PFSK-1 (cell line): ENCODE data around the gene GGA3.

Experiments
- POLR2AphosphoS5 ChIP-seq: IDR thresholded peaks from 2 replicates; pipeline ENCODE4 v1.6.1; 2012; ENCODE audit warnings: low read depth, mild to moderate bottlenecking, control low read depth, low read length, moderate library complexity
- SIN3A ChIP-seq: IDR thresholded peaks from 2 replicates; pipeline ENCODE4 v1.6.1; 2012; ENCODE audit warnings: mild to moderate bottlenecking, low read length, moderate library complexity, borderline replicate concordance; ENCODE audit not compliant: insufficient read depth
- TAF1 ChIP-seq: IDR thresholded peaks from 2 replicates; pipeline ENCODE4 v1.6.1; 2012; ENCODE audit warnings: low read length, control low read depth, borderline replicate concordance; ENCODE audit not compliant: insufficient read depth
- TF ChIP-seq, protein P1 (sequence below), 2 experiments: IDR thresholded peaks; 2 replicates each; pipeline versions ENCODE4 v1.6.1 to v1.8.0; 2011 to 2012; ENCODE audit warnings: low read depth in 2 of 2, low read length in 2 of 2, control low read depth in 1 of 2, inconsistent platforms in 1 of 2, mild to moderate bottlenecking in 1 of 2, moderate library complexity in 1 of 2; ENCODE audit not compliant: insufficient read depth in 1 of 2

DNA sequence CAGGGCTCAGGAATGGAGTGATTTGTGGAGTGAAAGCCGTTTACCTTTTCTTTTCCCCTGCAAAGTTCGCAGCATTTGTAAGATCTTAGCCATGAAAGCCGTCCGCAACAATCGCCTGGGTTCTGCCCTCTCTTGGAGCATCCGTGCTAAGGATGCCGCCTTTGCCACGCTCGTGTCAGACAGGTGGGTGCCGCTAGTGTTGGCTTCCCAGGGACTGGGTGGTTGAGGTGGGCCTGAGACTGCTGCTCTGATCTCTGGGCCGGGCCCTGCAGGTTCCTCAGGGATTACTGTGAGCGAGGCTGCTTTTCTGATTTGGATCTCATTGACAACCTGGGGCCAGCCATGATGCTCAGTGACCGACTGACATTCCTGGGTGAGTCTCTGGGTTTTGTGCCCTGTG lies 28.6 kb downstream of the GGA3 start:
- TF ChIP-seq, protein P1, sequence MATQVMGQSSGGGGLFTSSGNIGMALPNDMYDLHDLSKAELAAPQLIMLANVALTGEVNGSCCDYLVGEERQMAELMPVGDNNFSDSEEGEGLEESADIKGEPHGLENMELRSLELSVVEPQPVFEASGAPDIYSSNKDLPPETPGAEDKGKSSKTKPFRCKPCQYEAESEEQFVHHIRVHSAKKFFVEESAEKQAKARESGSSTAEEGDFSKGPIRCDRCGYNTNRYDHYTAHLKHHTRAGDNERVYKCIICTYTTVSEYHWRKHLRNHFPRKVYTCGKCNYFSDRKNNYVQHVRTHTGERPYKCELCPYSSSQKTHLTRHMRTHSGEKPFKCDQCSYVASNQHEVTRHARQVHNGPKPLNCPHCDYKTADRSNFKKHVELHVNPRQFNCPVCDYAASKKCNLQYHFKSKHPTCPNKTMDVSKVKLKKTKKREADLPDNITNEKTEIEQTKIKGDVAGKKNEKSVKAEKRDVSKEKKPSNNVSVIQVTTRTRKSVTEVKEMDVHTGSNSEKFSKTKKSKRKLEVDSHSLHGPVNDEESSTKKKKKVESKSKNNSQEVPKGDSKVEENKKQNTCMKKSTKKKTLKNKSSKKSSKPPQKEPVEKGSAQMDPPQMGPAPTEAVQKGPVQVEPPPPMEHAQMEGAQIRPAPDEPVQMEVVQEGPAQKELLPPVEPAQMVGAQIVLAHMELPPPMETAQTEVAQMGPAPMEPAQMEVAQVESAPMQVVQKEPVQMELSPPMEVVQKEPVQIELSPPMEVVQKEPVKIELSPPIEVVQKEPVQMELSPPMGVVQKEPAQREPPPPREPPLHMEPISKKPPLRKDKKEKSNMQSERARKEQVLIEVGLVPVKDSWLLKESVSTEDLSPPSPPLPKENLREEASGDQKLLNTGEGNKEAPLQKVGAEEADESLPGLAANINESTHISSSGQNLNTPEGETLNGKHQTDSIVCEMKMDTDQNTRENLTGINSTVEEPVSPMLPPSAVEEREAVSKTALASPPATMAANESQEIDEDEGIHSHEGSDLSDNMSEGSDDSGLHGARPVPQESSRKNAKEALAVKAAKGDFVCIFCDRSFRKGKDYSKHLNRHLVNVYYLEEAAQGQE (IDR thresholded peaks at IDR 0.05; ENCODE audit: insufficient read depth in 1 of 2, low read depth in 2 of 2, low read length in 2 of 2): no peak
- no peak for TF ChIP-seq TAF1
- TF ChIP-seq POLR2AphosphoS5: no peak
- no peak for TF ChIP-seq SIN3A
